ENCODE results near the gene ABCC1.

- no peak for TF ChIP-seq CTCF (IDR thresholded peaks at IDR 0.05; ENCODE audit: borderline replicate concordance, extremely low read depth, low read length, poor library complexity, severe bottlenecking)
- no peak for TF ChIP-seq EZH2 (IDR thresholded peaks at IDR 0.05; ENCODE audit: borderline replicate concordance, low read depth, low read length, severe bottlenecking)
These were observed 41.5 kb downstream of the ABCC1 start for GRCh38 chr16:15990902-15991301.

Measured in DND-41 (cell line).